Vagina (tissue), 2 donors: ENCODE data around the gene SETBP1. TPM values are rescaled to one million over a fixed set of nuclear protein-coding genes. Genes with fewer than 3 reads are reported as not detected.

Source experiments
- DNase-seq, 2 donors: peaks; one replicate each; pipeline ENCODE4 v3.0.0-alpha.2; 2017; ENCODE audit errors: extremely low spot score in 2 of 2
- H3K27ac ChIP-seq: fragments of 200-600 bp; sonication (generic); one replicate; pipeline ENCODE4 v1.5.1; 2019
- H3K27me3 ChIP-seq: fragments of 200-600 bp; sonication (generic); one replicate; pipeline ENCODE4 v1.5.1; 2019
- H3K36me3 ChIP-seq, 2 donors: fragments of 200-600 bp; sonication (generic); one replicate each; pipeline ENCODE4 v1.5.1; 2017 to 2019
- H3K4me1 ChIP-seq: fragments of 200-600 bp; sonication (generic); one replicate; pipeline ENCODE4 v1.5.1; 2019
- H3K4me3 ChIP-seq, 2 donors: fragments of 200-600 bp; sonication (generic); 1 replicate in 1 of 2; 2 replicates in 1 of 2; pipeline ENCODE4 v1.5.1; 2016 to 2019
- H3K9me3 ChIP-seq: fragments of 200-600 bp; sonication (generic); one replicate; pipeline ENCODE4 v1.5.1; 2019
- POLR2A ChIP-seq, 2 donors: fragments of 450-650 bp; IDR thresholded peaks; one replicate each; pipeline ENCODE4 v1.6.1; 2017; ENCODE audit warnings: antibody characterized with exemption in 2 of 2, mild to moderate bottlenecking in 2 of 2, moderate library complexity in 2 of 2
- POLR2AphosphoS5 ChIP-seq, 2 donors: sonication (generic); formaldehyde crosslinking; IDR thresholded peaks; one replicate each; pipeline ENCODE4 v1.9.0; 2017; ENCODE audit warnings: antibody characterized with exemption in 2 of 2, mild to moderate bottlenecking in 2 of 2, low read depth in 1 of 2; ENCODE audit not compliant: insufficient read depth in 1 of 2
- intact Hi-C: fragments of 100-400 bp; cut with DNase I; formaldehyde crosslinking; loops from one replicate; pipeline ENCODE4 v1.15.1; 2023
- total RNA-seq: library from RNA; depleted of rRNA; stranded (reverse); fragments of >200 nt; gene quantifications from one replicate; pipeline ENCODE4 v1.2.3, GENCODE V29; 2016
- TF ChIP-seq, protein P1 (sequence below), 3 experiments: fragments of 450-650 bp in 2 of 3; fragments of 200-600 bp in 1 of 3; sonication (generic) in 1 of 3; IDR thresholded peaks; one replicate each; pipeline ENCODE4 v1.5.1; 2017 to 2019; ENCODE audit warnings: antibody characterized with exemption in 3 of 3, mild to moderate bottlenecking in 2 of 3, moderate library complexity in 2 of 3

SETBP1 gene
- total RNA-seq, 1 donor from 2014 or later = 38.1 TPM

DNA sequence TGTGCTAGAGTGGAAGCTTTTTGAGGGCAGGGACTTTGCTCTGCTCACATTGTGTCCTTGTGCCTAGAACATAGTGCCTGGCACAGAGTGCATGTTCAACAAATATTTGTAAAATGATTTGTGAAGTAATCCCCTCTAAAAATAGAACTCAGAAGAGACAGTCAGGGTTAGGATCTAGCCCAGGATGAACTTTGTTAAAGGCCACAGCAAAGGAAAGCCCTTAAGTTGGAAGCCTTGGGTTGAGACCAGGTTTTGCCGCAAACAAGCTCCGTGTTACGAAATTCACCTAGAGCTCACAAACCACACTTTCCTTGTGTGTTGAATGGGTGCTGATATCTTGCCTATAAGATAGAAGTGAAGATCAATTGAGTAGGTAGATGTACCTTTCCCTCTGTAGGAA, 84.2 kb downstream of the SETBP1 start:
- no peak overlapping the region for H3K4me3 ChIP-seq
- H3K27ac ChIP-seq = peak overlapping the region; percentile 42
- intact Hi-C loops = no loop called here
- no peaks in the 10 kb centered on the region for H3K9me3 ChIP-seq
- TF ChIP-seq, protein P1, sequence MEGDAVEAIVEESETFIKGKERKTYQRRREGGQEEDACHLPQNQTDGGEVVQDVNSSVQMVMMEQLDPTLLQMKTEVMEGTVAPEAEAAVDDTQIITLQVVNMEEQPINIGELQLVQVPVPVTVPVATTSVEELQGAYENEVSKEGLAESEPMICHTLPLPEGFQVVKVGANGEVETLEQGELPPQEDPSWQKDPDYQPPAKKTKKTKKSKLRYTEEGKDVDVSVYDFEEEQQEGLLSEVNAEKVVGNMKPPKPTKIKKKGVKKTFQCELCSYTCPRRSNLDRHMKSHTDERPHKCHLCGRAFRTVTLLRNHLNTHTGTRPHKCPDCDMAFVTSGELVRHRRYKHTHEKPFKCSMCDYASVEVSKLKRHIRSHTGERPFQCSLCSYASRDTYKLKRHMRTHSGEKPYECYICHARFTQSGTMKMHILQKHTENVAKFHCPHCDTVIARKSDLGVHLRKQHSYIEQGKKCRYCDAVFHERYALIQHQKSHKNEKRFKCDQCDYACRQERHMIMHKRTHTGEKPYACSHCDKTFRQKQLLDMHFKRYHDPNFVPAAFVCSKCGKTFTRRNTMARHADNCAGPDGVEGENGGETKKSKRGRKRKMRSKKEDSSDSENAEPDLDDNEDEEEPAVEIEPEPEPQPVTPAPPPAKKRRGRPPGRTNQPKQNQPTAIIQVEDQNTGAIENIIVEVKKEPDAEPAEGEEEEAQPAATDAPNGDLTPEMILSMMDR (IDR thresholded peaks at IDR 0.05) = no peak
- TF ChIP-seq POLR2A (IDR thresholded peaks at IDR 0.05) (no peak), POLR2AphosphoS5 (IDR thresholded peaks at IDR 0.05; ENCODE audit: insufficient read depth in 1 of 2, low read depth in 1 of 2) (no peak)
- no peak for DNase-seq
- H3K36me3 ChIP-seq = no peaks in the 10 kb centered on the region
- H3K27me3 ChIP-seq = no peaks in the 10 kb centered on the region
- peaks cover 33% of the 10 kb centered on the region for H3K4me1 ChIP-seq

DNA sequence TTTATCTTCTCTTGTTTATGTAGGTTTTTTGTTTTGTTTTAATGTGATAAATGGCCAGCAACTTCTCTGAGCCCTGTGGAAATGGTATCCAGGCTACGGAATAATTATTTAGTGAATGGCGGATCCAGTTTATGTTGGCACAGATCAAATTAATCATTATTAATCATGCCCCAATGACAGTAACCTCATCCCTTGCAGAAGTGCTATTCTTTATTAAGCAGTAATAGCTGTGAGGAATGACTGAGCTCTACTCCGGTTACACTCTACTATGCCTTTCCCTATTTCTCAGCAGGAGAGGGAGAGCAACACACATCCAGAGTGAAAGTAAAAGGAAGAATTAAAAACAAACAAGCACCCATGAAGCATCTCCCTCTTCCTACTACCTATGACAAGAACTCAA, 84.8 kb downstream of the SETBP1 start:
- no peaks in the 10 kb centered on the region for H3K36me3 ChIP-seq
- peaks cover 33% of the 10 kb centered on the region for H3K4me1 ChIP-seq
- no peaks in the 10 kb centered on the region for H3K9me3 ChIP-seq
- DNase-seq = no peak
- no peak for TF ChIP-seq POLR2A (IDR thresholded peaks at IDR 0.05)
- TF ChIP-seq, protein P1 (IDR thresholded peaks at IDR 0.05) = no peak
- no peak for TF ChIP-seq POLR2AphosphoS5 (IDR thresholded peaks at IDR 0.05; ENCODE audit: insufficient read depth in 1 of 2, low read depth in 1 of 2)
- intact Hi-C loops = no loop called here
- peak overlapping the region; percentile 42 for H3K27ac ChIP-seq
- H3K4me3 ChIP-seq = no peak overlapping the region
- no peaks in the 10 kb centered on the region for H3K27me3 ChIP-seq

DNA sequence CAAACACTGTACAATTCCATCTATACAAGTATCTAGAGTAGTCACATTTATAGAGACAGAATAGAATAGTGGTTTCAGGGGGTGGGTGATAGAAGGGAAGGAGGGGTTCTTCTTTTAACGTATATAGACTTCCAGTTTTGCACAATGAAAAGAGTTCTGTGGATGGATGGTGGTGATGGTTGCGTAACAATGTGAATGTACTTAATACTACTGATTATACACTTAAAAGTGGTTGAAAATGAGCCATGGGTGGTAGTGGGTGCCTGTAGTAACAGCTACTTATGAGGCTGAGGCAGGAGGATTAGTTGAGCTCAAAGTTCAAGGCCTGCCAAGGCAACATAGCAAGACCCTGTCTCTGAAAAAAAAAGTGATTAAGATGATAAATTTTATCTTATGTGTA, 85.8 kb downstream of the SETBP1 start:
- intact Hi-C loops = no loop called here

DNA sequence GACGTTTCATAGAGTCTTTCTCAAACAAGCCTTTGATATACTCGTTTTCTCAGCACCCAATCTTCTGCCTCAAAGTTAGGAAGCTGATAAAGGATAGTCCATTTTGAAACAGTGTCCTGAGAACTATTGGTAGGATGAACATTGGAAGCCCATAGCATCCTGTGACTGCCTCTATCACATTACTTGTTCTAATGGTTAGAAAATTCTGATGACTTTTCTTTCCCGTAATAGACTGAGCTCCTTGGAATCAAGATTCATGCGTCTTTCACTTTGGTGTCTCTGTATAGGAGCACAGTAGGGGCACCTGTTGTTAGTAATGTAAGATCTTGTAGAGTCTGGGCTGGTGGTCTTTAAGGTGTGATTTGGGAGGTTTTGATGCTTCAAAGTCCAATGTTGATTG, 87.1 kb downstream of the SETBP1 start:
- Histone ChIP-seq H3K27ac (no peak overlapping the region), H3K4me3 (no peak overlapping the region), H3K36me3 (no peaks in the 10 kb centered on the region), H3K27me3 (no peaks in the 10 kb centered on the region), H3K4me1 (peaks cover 36% of the 10 kb centered on the region), H3K9me3 (no peaks in the 10 kb centered on the region)
- intact Hi-C loops = no loop called here
- DNase-seq = no peak
- no peak for TF ChIP-seq POLR2A (IDR thresholded peaks at IDR 0.05)
- TF ChIP-seq POLR2AphosphoS5 (IDR thresholded peaks at IDR 0.05; ENCODE audit: insufficient read depth in 1 of 2, low read depth in 1 of 2) = no peak
- TF ChIP-seq, protein P1 (IDR thresholded peaks at IDR 0.05) = no peak

More for the DNA sequence above, 85.8 kb downstream of the SETBP1 start:
- no peaks in the 10 kb centered on the region for H3K27me3 ChIP-seq
- peaks cover 38% of the 10 kb centered on the region for H3K4me1 ChIP-seq
- H3K36me3 ChIP-seq = no peaks in the 10 kb centered on the region
- no peak overlapping the region for H3K4me3 ChIP-seq
- H3K9me3 ChIP-seq = no peaks in the 10 kb centered on the region
- TF ChIP-seq POLR2AphosphoS5 (IDR thresholded peaks at IDR 0.05; ENCODE audit: insufficient read depth in 1 of 2, low read depth in 1 of 2) (no peak), POLR2A (IDR thresholded peaks at IDR 0.05) (no peak)
- TF ChIP-seq, protein P1 (IDR thresholded peaks at IDR 0.05) = no peak
- H3K27ac ChIP-seq = no peak overlapping the region
- DNase-seq = no peak

DNA sequence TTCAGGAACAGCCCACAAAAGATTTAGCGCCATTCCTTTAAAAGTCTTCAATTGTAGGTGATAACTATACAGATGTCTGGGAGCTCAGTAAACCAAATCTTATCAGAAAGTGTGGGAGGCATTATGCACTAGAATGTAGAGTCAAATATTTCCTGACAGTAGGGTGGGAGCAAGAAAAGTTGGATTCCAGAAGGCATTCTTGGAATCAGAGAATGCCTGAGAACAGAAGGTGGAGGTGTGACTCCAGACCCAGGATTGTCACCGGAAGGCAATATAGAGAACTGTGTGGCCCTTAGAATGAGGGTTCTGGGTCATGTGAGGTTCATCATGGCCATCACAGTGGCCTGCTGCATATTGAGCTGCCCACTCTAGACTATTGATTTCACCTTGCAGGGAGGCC, 90.0 kb downstream of the SETBP1 start:
- H3K9me3 ChIP-seq = no peaks in the 10 kb centered on the region
- H3K27me3 ChIP-seq = no peaks in the 10 kb centered on the region
- no peaks in the 10 kb centered on the region for H3K36me3 ChIP-seq
- H3K4me3 ChIP-seq = no peak overlapping the region
- intact Hi-C loops = loop anchor here (10.0 kb wide), 1 partner anchor 86 kb away; the partner anchor contains the start of gene SETBP1
- TF ChIP-seq, protein P1 (IDR thresholded peaks at IDR 0.05) = no peak
- TF ChIP-seq POLR2AphosphoS5 (IDR thresholded peaks at IDR 0.05; ENCODE audit: insufficient read depth in 1 of 2, low read depth in 1 of 2) (no peak), POLR2A (IDR thresholded peaks at IDR 0.05) (no peak)
- peaks cover 28% of the 10 kb centered on the region for H3K4me1 ChIP-seq
- DNase-seq = no peak
- H3K27ac ChIP-seq = no peak overlapping the region
